PC-9 (cell line): ENCODE results near the gene CCDC192.

Source experiments
- EZH2 ChIP-seq: fragments of 200-600 bp; sonication (generic); IDR thresholded peaks from 2 replicates; pipeline ENCODE4 v1.8.0; 2017; ENCODE audit warnings: antibody characterized with exemption, low read depth
- TF ChIP-seq, protein P1 (sequence below): fragments of 200-600 bp; sonication (generic); conservative IDR thresholded peaks from 2 replicates; pipeline ENCODE4 v1.6.1; 2017; ENCODE audit warnings: mixed run types, antibody characterized with exemption, mild to moderate bottlenecking, moderate library complexity

DNA sequence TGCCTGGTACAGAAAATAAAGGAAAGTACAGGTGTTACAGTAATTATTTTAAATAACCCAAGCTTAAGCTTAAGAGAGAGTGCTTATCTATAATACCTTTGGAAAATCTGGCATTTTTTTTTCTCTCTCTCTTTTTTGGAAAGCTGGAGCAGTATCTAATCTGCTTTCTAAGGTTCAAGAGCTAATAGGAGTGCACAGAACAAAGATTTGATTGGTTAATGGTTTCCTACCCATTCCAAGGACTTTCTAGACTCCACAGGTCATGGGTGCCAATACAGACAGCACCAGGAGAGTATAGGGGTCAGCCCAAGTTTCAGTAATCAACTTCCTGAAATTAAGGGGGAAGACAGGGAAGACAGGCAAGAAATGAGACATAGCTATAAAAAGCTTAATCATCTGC is 276.3 kb downstream of the CCDC192 start:
- TF ChIP-seq, protein P1, sequence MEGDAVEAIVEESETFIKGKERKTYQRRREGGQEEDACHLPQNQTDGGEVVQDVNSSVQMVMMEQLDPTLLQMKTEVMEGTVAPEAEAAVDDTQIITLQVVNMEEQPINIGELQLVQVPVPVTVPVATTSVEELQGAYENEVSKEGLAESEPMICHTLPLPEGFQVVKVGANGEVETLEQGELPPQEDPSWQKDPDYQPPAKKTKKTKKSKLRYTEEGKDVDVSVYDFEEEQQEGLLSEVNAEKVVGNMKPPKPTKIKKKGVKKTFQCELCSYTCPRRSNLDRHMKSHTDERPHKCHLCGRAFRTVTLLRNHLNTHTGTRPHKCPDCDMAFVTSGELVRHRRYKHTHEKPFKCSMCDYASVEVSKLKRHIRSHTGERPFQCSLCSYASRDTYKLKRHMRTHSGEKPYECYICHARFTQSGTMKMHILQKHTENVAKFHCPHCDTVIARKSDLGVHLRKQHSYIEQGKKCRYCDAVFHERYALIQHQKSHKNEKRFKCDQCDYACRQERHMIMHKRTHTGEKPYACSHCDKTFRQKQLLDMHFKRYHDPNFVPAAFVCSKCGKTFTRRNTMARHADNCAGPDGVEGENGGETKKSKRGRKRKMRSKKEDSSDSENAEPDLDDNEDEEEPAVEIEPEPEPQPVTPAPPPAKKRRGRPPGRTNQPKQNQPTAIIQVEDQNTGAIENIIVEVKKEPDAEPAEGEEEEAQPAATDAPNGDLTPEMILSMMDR = no peak
- no peak for TF ChIP-seq EZH2
